ENCODE data around the gene KCNS1.

- TF ChIP-seq POLR2A (IDR thresholded peaks at IDR 0.05) (no peak), CTCF (IDR thresholded peaks at IDR 0.05) (no peak), EP300 (IDR thresholded peaks at IDR 0.05) (no peak)
These were observed 28.9 kb downstream of the KCNS1 start for GRCh38 chr20:45072066-45072465.
